GM21717 (cell line): ENCODE measurements around the gene TMEM222.
"Not testable (repeated sequence)": the region's sequence is repeated elsewhere in the genome, so short reads cannot be mapped to it uniquely, and the experiment has no call there.

Experiments
- ATAC-seq: cut with Tn5 transposase; IDR thresholded peaks from one replicate; pipeline ENCODE4 v1.9.1; 2021; ENCODE audit warnings: mild to moderate bottlenecking, moderate library complexity; ENCODE audit not compliant: unreplicated experiment

TMEM222 gene

DNA sequence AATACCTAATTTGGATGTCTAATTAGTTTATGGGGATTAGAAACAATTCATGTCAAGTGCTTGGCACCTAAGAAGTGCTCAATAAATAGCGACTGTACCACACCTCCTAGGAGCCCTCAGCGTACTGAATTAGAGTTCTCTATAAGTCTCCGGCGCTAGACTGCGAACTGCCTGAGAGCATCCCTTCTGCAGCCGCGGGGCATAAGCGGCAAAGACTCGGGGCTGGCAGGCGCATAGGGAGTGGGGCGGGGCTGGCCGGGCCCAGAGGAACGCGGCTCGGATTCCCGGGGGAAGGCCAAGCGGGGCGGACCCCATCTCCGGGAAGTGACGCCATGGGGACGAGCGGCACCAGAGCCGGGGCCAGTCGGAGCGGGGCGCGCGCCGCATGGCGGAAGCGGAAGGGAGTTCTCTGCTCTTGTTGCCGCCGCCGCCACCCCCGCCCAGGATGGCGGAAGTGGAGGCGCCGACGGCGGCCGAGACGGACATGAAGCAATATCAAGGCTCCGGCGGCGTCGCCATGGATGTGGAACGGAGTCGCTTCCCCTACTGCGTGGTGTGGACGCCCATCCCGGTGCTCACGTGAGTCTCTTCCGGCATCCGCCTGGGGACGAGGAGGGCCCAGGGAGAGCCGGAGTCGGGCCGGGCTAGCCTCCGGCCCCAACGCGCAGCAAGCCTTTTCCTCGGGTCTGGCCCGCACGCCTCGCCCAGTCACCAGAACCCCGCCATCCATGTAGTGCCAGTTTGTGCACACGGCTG lies at the start of gene TMEM222:
TMEM222 (plus strand) TSS at position 351 of the 756 bp plus-strand sequence; CDS start at position 386, 35 bp downstream.
- peak; percentile 80 for ATAC-seq

GRCh38 chr1:27274204-27274603 lies 47.8 kb upstream of the TMEM222 start:
- ATAC-seq, result no peak

GRCh38 chr1:27275696-27276095 lies 46.3 kb upstream of the TMEM222 start:
- ATAC-seq, result no peak

DNA sequence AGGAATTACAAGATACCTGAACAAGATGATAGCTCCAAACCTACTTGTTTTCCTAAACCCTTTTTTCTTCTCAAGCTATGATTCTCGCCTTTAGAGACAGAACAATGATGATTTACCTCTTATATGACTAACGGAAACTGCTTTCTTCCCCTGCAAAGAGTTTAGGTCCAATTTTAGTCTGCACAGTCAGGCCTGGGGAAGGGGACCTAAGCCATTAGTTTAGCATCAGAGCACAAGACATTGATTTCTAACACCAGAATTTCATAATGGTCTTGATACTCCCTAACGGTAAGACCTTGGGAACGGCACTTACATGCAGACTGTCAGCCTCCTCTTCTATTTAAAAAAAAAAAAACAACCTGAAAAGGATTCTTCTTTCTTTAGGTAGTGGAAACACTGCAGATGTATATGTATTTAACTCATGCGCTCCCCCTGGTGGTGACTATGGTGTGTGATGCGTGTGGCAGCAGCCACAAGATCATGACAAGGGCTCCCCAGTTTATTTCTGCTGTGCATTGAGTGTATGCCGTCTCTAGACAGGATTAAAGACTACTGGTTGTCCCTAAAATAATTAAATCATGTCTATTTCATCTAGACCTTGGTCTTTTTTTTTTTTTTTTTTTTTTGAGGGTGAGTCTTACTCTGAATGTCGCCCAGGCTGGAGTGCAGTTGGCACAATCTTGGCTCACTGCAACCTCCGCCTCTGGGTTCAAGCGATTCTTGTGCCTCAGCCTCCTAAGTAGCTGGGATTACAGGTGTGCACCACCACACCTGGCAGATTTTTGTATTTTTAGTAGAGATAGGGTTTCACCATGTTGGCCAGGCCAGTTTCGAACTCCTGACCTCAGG lies 37.3 kb upstream of the TMEM222 start:
- ATAC-seq, result no peak

DNA sequence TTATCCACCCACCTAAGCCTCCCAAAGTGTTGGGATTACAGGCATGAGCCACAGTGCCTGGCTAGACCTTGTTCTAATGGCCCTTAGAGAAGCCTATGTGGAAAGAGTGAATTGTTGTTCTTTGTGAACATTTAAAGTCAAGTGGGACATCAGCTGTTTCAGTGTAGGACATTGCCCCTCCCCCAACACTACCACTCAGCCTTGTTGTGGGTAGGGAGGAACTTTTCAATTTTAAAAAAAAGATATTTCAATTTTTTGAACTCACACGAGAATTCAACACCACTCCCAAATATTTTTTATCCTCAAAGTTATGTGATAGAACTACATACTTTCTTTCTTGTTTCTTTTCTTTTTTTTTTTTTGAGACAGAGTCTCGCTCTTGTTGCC lies 36.7 kb upstream of the TMEM222 start:
- no peak for ATAC-seq

DNA sequence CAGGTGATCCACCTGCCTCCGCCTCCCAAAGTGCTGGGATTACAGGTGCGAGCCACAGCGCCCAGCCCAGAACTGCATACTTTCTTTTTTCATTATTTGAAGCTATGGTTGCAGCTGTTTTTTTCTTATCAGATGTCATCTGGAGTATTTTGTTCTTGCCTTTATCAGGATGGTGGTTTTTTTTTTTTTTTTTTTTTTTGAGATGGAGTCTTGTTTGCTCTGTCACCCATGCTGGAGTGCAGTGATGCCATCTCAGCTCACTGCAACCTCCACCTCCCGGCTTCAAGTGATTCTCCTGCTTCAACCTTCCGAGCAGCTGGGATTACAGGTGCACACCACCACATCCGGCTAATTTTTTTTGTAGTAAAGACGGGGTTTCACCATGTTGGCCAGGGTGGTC lies 36.1 kb upstream of the TMEM222 start:
- not testable (repeated sequence) for ATAC-seq

DNA sequence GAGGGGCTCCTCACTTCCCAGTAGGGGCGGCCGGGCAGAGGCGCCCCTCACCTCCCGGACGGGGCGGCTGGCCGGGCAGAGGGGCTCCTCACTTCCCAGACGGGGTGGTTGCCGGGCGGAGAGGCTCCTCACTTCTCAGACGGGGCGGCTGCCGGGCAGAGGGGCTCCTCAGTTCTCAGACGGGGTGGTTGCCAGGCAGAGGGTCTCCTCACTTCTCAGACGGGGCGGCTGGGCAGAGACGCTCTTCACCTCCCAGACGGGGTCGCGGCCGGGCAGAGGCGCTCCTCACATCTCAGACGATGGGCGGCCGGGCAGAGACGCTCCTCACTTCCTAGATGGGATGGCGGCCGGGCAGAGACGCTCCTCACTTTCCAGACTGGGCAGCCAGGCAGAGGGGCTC lies 32.8 kb upstream of the TMEM222 start:
- not testable (repeated sequence) for ATAC-seq

GRCh38 chr1:27290581-27290980 lies 31.4 kb upstream of the TMEM222 start:
- ATAC-seq, result no peak

GRCh38 chr1:27292106-27292505 lies 29.9 kb upstream of the TMEM222 start:
- ATAC-seq, result no peak

DNA sequence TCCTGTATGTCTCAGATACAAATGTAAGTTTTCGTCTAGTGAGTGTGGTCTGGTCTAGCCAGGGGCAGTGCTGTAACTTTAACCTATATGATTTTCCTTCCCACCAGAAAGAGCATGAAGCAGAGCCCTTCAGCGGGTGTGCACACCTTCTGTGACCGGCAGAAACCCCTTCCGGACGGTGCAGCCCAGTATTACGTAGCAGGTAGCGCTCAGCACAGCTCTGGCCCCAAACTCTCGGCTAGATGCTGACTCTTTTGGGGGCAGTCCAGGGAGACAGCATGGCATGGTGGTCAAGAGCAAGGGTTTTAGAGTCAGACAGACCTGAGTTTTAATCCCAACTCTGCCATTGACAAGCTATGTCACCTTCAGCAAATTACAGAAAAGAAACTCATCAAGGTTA lies 28.0 kb upstream of the TMEM222 start:
- no peak for ATAC-seq

DNA sequence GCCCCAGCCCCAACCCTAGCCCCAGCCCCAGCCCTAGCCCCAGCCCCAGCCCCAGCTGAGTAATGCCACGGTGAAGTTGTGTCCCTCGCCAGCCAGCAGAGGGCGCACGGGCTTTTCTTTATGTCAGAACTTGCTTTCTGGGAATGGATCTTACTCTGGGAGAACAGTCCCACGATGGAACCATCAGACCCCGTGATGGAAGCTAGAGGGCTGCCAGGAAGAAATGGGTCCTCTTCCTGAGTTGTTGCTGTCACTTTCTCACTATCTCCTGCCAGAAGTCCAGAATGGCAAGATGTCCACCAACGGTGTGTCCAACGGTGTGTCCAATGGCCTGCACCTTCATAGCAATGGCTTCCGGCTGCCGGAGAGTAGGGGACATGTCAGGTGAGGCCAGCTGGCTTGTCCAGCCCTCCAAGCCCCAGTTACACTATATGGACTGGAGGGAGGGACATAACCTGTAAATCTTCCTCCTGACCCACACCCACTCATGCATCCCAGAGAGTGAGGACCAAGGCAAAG lies 25.1 kb upstream of the TMEM222 start:
- ATAC-seq, result no peak

DNA sequence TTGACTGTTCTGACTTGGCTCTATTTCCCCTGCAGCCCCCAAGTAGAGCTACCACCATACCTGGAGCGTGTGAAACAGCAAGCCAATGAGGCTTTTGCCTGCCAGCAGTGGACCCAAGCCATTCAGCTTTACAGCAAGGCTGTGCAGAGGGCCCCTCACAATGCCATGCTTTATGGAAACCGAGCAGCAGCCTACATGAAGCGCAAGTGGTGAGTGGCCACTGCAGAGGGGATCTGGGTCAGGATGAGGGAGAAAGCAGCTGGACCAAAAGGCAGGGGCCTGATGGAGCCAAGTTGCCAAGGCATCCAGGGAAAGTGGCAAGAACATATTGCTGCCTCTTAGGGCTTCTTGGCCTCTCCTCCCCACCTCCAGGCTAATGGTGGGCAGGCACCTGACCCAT lies 24.1 kb upstream of the TMEM222 start:
- ATAC-seq, result no peak

- ATAC-seq, result no peak
Observed at GRCh38 chr1:27298632-27299384, 23.2 kb upstream of the TMEM222 start.

GRCh38 chr1:27299385-27300271 lies 22.3 kb upstream of the TMEM222 start:
- no peak for ATAC-seq

GRCh38 chr1:27300341-27301051 lies 21.5 kb upstream of the TMEM222 start:
- no peak for ATAC-seq

DNA sequence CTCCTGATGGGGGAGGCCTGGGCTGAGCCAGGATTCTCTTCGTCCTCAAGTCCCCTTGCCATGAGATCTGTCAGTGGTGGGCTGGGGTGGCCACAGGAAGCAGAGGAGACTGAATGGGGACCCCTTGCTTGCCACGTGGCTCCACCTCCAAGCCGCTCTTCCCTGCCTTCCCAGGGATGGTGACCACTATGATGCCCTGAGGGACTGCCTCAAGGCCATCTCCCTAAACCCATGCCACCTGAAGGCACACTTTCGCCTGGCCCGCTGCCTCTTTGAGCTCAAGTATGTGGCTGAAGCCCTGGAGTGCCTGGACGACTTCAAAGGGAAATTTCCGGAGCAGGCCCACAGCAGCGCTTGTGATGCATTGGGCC lies 20.9 kb upstream of the TMEM222 start:
- no peak for ATAC-seq

DNA sequence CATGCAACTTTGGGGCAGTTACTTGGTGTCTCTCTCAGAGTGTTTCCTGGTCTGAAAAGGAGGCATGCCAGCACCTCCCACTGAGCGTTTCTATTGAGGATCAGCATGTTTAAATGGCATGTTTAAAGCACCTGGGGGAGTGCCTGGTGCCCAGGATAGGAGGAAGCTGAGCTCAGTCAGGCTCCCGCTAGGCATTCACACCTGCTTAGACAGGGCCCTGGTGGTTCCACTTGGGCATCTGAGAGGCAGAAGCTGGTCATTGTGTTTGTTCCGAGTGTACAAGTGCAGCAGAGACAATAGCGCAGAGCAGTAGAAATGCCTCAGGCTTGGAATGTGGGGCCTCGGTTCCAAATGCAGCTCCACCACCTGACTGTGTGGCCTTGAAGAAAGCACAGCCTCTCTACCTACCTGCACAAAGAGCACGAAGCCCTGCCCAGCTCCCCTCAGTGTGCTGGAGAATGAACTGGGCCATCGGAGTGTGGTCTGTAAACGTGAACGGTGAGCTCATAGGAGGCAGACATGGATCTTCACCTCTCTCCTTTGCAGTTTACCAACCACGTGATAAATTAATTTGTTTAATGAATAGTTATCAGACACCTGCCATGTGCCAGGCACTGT lies 20.3 kb upstream of the TMEM222 start:
- ATAC-seq, result no peak

DNA sequence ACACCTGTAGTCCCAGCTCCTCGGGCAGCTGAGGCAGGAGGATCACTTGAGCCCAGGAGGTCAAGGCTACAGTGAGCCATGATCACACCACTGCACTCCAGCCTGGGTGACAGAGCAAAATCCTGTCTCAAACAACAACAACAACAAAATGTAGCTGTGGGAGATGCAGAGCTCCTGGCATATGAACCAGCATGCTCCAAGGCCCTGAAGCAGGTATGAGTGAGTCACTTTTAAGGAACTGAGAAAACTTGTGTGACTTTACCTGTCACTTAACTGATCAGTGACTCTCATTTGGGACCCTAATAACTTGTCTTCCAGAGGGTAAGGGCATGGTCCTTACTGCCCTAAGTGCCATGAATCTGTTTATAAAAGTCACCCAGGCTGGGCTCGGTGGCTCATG lies 19.4 kb upstream of the TMEM222 start:
- ATAC-seq, result no peak

DNA sequence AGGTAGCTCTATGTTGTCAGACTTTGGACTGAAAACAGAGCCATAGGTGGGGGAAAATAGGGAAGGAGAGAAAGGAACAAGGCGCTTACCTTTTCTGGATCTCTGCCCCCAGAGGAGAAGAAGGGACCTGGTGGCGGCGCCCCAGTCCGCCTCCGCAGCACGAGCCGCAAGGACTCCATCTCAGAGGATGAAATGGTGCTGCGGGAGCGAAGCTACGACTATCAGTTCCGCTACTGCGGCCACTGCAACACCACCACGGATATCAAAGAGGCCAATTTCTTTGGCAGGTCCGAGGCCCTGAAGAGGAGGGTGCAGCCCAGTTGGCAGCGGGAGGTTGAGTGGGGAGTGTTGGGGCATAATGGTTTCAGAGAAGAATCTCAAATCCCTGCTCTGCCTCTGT lies 18.5 kb upstream of the TMEM222 start:
- ATAC-seq, result no peak
